Measurements from ENCODE around the gene DOCK2. TPM values are rescaled to one million over a fixed set of nuclear protein-coding genes. Genes with fewer than 3 reads are reported as not detected.

DOCK2 gene
- polyA plus RNA-seq, 1 of the 3 experiments (the other 2 are of a cell fraction) = 3.8 TPM

DNA sequence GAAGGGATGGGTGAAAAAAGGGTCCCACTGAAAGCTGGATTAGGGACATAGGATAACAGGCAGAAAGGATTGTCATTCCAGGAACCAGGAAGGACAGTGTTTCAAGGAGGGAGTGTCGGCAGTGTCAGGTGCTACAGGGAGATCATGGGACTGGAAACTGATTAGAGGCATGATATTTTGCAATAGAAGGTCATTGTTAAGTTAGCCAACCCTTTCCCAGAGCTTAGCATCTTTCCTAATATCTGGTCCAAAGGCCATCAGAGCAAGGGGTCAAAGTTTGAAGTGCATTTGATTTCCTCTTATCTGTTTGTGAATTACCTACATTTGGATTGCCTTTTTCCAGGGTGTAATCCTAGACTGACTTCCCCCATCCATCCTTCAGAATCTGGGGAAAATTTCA is 91.3 kb downstream of the DOCK2 start (continued):
- TF ChIP-seq, protein P1, sequence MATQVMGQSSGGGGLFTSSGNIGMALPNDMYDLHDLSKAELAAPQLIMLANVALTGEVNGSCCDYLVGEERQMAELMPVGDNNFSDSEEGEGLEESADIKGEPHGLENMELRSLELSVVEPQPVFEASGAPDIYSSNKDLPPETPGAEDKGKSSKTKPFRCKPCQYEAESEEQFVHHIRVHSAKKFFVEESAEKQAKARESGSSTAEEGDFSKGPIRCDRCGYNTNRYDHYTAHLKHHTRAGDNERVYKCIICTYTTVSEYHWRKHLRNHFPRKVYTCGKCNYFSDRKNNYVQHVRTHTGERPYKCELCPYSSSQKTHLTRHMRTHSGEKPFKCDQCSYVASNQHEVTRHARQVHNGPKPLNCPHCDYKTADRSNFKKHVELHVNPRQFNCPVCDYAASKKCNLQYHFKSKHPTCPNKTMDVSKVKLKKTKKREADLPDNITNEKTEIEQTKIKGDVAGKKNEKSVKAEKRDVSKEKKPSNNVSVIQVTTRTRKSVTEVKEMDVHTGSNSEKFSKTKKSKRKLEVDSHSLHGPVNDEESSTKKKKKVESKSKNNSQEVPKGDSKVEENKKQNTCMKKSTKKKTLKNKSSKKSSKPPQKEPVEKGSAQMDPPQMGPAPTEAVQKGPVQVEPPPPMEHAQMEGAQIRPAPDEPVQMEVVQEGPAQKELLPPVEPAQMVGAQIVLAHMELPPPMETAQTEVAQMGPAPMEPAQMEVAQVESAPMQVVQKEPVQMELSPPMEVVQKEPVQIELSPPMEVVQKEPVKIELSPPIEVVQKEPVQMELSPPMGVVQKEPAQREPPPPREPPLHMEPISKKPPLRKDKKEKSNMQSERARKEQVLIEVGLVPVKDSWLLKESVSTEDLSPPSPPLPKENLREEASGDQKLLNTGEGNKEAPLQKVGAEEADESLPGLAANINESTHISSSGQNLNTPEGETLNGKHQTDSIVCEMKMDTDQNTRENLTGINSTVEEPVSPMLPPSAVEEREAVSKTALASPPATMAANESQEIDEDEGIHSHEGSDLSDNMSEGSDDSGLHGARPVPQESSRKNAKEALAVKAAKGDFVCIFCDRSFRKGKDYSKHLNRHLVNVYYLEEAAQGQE (IDR thresholded peaks at IDR 0.05; ENCODE audit: low read depth, low read length) = no peak
- TF ChIP-seq RCOR1 (IDR thresholded peaks at IDR 0.05; ENCODE audit: low read length) = no peak
- no peak for TF ChIP-seq MEF2A (IDR thresholded peaks at IDR 0.05; ENCODE audit: borderline replicate concordance, low read depth)

DNA sequence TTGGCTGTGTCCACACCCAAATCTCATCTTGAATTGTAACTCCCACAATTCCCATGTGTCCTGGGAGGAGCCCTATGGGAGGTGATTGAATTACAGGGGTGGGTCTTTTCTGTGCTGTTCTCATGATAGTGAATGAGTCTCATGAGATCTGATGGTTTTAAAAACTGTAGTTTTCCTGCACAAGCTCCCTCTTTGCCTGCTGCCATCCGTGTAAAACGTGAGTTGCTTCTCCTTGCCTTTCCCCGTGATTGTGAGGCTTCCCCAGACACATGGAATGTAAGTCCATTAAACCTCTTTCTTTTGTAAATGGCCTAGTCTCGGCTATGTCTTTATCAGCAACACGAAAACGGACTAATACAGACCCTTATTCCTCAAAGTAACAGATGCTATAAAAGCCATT is 94.1 kb downstream of the DOCK2 start:
- H3K9ac ChIP-seq = no peak overlapping the region
- TF ChIP-seq TEAD4 (IDR thresholded peaks at IDR 0.05; ENCODE audit: borderline replicate concordance, insufficient read depth) (no peak), RXRA (IDR thresholded peaks at IDR 0.05; ENCODE audit: borderline replicate concordance, low read depth) (no peak), JUND (IDR thresholded peaks at IDR 0.05) (no peak), SMC3 (IDR thresholded peaks at IDR 0.05; ENCODE audit: low read depth, low read length) (no peak), MEF2A (IDR thresholded peaks at IDR 0.05; ENCODE audit: borderline replicate concordance, low read depth) (no peak), CHD2 (IDR thresholded peaks at IDR 0.05; ENCODE audit: low read length, partially characterized antibody) (no peak), YY1 (IDR thresholded peaks at IDR 0.05; ENCODE audit: low read depth) (no peak), RFX5 (IDR thresholded peaks at IDR 0.05; ENCODE audit: low read length) (no peak), RAD21 (IDR thresholded peaks at IDR 0.05; ENCODE audit: low read length) (no peak)
- TF ChIP-seq, protein P2, sequence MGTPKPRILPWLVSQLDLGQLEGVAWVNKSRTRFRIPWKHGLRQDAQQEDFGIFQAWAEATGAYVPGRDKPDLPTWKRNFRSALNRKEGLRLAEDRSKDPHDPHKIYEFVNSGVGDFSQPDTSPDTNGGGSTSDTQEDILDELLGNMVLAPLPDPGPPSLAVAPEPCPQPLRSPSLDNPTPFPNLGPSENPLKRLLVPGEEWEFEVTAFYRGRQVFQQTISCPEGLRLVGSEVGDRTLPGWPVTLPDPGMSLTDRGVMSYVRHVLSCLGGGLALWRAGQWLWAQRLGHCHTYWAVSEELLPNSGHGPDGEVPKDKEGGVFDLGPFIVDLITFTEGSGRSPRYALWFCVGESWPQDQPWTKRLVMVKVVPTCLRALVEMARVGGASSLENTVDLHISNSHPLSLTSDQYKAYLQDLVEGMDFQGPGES (IDR thresholded peaks at IDR 0.05; ENCODE audit: low read depth, low read length) = no peak
- TF ChIP-seq, protein P3, sequence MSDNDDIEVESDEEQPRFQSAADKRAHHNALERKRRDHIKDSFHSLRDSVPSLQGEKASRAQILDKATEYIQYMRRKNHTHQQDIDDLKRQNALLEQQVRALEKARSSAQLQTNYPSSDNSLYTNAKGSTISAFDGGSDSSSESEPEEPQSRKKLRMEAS (IDR thresholded peaks at IDR 0.05; ENCODE audit: low read depth) = no peak
- TF ChIP-seq, protein P4, sequence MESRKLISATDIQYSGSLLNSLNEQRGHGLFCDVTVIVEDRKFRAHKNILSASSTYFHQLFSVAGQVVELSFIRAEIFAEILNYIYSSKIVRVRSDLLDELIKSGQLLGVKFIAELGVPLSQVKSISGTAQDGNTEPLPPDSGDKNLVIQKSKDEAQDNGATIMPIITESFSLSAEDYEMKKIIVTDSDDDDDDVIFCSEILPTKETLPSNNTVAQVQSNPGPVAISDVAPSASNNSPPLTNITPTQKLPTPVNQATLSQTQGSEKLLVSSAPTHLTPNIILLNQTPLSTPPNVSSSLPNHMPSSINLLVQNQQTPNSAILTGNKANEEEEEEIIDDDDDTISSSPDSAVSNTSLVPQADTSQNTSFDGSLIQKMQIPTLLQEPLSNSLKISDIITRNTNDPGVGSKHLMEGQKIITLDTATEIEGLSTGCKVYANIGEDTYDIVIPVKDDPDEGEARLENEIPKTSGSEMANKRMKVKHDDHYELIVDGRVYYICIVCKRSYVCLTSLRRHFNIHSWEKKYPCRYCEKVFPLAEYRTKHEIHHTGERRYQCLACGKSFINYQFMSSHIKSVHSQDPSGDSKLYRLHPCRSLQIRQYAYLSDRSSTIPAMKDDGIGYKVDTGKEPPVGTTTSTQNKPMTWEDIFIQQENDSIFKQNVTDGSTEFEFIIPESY (IDR thresholded peaks at IDR 0.05; ENCODE audit: borderline replicate concordance, low read depth) = no peak
- TF ChIP-seq, protein P5, sequence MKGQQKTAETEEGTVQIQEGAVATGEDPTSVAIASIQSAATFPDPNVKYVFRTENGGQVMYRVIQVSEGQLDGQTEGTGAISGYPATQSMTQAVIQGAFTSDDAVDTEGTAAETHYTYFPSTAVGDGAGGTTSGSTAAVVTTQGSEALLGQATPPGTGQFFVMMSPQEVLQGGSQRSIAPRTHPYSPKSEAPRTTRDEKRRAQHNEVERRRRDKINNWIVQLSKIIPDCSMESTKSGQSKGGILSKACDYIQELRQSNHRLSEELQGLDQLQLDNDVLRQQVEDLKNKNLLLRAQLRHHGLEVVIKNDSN (IDR thresholded peaks at IDR 0.05; ENCODE audit: borderline replicate concordance, low read depth) = no peak
- TF ChIP-seq, protein P6, sequence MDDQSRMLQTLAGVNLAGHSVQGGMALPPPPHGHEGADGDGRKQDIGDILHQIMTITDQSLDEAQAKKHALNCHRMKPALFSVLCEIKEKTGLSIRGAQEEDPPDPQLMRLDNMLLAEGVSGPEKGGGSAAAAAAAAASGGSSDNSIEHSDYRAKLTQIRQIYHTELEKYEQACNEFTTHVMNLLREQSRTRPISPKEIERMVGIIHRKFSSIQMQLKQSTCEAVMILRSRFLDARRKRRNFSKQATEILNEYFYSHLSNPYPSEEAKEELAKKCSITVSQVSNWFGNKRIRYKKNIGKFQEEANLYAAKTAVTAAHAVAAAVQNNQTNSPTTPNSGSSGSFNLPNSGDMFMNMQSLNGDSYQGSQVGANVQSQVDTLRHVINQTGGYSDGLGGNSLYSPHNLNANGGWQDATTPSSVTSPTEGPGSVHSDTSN (IDR thresholded peaks at IDR 0.05) = no peak
- no peaks in the 10 kb centered on the region for H3K79me2 ChIP-seq (ENCODE audit: insufficient read depth)
- CTCF ChIA-PET = interaction anchor here (1.1 kb wide), 1 partner anchor 249 kb away, joined by 7 read pairs; the partner anchor contains the start of gene INSYN2B
- no peak for DNase-seq
- WGBS (ENCODE audit: low lambda C conversion rate) = 92% methylated on average over 6 of the region's 6 CpGs
- H3F3A ChIP-seq (replicated peaks; ENCODE audit: insufficient read depth) = no peaks in the 10 kb centered on the region
- POLR2A ChIA-PET = no interaction called here
- no peaks in the 10 kb centered on the region for H3K9me3 ChIP-seq
- no peak overlapping the region for H3K27ac ChIP-seq (ENCODE audit: low read depth in 2 of 2, low read length in 1 of 2)
- no peaks in the 10 kb centered on the region for H4K20me1 ChIP-seq (ENCODE audit: insufficient read depth)
- no peak overlapping the region for H2AFZ ChIP-seq (ENCODE audit: low read depth)
- peaks cover 0 to 10% of the 10 kb centered on the region in 2 experiments for H3K36me3 ChIP-seq (replicated peaks in 1 of 2; ENCODE audit: control insufficient read depth in 1 of 2, insufficient read depth in 2 of 2, low read length in 1 of 2)
- no peak overlapping the region for H3K4me3 ChIP-seq (ENCODE audit: low read depth in 2 of 2, low read length in 1 of 2)
- no peaks in the 10 kb centered on the region for H3K4me1 ChIP-seq (ENCODE audit: control insufficient read depth in 1 of 2, insufficient read depth in 2 of 2, low read depth in 1 of 2, low read length in 1 of 2)
- H3K4me2 ChIP-seq = no peak overlapping the region
- H3K9me2 ChIP-seq = no peaks in the 10 kb centered on the region
- no peaks in the 10 kb centered on the region for H3K27me3 ChIP-seq (ENCODE audit: insufficient read depth)

All from SK-N-SH (cell line).